ENCODE measurements around the gene NBPF15.
"Not testable (repeated sequence)": the region's sequence is repeated elsewhere in the genome, so short reads cannot be mapped to it uniquely, and the experiment has no call there.

NBPF15 gene, protein sequence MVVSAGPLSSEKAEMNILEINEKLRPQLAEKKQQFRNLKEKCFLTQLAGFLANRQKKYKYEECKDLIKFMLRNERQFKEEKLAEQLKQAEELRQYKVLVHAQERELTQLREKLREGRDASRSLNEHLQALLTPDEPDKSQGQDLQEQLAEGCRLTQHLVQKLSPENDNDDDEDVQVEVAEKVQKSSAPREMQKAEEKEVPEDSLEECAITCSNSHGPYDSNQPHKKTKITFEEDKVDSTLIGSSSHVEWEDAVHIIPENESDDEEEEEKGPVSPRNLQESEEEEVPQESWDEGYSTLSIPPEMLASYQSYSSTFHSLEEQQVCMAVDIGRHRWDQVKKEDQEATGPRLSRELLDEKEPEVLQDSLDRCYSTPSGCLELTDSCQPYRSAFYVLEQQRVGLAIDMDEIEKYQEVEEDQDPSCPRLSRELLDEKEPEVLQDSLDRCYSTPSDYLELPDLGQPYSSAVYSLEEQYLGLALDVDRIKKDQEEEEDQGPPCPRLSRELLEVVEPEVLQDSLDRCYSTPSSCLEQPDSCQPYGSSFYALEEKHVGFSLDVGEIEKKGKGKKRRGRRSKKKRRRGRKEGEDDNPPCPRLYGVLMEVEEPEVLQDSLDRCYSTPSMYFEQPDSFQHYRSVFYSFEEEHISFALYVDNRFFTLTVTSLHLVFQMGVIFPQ

DNA sequence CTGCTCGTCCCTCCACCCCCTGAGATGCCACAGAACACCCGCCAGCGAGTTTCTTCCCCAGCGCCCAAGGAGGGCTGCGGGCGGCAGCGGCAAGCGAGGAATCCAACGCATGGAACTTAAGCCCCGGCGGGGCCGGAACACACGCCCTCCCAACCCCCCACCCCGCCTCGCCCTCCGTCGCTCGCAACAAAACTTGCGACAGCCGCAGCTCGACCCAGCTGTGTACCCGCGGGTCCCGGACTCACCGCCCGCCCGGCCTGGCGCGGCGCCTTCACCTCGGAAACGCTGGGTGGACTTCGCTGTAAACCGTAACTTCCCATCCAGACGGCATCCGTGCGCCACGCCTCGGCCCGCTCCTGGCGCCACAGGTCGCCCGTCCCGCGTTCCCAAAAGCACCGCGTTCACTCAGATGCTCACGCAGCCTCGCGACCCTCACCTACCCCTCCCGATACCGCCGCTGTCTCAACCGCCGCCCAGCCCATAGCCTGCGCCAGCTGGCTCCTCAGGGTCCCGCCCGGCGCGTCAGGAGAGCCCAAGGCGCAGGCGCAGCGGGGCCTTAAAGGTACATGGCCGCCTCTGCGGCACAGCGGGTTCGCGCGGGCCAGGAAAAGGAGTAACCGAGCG lies at the start of gene NBPF15:
Gene NBPF15, minus strand, starts transcription at position 534 of the 624 bp plus-strand sequence. CDS start 21,666 bp downstream, outside the sequence.
- DNase-seq, result peak; percentile 78

DNA sequence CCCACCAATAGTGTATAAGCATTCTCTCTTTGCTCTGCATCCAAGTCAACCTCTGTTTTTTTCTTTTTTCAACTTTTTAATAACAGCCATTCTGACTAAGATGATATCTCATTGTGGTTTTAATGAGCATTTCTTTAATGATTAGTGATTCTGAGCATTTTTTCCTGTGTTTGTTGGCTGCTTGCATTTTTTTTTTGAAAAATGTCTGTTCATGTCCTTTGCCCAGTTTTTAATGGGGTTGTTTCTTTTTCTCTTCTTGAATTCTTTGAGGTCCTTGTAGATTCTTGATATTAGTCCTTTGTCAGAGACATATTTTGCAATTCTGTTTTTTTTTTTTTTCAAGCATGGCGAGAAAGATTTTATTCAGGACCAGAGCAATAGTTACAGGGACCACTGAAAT lies 35.0 kb upstream of the NBPF15 start:
- not testable (repeated sequence) for DNase-seq

DNA sequence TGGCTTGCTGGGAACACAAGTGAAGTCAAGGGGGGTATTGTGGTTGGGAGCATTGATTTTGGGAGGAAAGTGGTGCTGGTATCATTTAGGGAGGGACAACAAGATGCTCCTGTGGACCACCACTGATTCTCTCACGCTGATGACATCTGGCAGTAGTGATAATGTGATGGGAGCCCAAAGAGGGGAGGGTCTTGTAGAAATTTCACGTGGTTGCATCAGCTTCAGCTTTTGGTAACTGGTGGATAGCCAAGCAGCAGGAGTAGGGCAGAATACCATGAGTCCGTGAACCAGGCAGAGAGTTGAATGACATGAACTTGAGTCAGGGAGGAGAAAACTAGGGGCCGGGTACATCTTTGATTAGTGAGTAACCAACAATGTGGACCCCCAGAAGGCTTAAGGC lies 32.7 kb upstream of the NBPF15 start:
- DNase-seq, result not testable (repeated sequence)

DNA sequence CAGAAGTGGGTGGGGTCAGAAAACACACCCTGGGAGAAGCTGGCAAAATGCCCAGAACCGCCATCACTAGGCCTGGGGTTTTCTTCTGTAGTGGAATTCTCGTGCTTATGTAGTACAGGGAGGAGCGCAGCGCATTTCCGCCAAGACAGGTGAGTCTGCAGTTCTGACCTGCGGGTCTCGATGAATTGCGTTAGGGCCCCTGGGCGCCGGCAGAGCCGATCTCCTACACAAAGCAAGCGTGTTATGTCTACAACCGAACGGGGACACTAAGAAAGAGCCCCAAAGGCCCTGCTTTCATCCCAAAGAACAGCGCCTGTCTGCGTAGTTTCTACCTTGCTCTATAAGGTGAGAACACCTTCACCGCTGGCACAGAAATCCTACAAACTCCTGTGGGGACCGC lies 28.9 kb upstream of the NBPF15 start:
- DNase-seq, result peak; percentile 20

DNA sequence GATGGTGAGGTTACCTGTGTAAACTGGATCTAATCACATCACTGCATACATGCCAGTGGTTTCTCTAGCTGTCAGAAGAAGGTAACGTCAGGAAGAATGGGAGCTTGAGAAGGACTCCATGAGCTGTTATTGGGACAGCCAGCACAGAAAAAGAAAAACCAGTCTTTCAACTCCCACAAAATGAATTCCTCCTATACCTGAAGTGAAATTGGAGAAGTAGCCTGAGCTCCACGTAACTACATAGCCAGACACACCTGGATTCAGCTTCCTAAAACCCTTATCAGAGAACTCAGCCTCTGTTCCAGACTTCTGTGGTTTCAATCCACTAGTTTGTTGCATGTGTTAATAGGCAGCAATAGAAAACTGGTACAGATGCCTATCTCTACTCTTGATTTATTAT lies 25.5 kb upstream of the NBPF15 start:
- not testable (repeated sequence) for DNase-seq

DNA sequence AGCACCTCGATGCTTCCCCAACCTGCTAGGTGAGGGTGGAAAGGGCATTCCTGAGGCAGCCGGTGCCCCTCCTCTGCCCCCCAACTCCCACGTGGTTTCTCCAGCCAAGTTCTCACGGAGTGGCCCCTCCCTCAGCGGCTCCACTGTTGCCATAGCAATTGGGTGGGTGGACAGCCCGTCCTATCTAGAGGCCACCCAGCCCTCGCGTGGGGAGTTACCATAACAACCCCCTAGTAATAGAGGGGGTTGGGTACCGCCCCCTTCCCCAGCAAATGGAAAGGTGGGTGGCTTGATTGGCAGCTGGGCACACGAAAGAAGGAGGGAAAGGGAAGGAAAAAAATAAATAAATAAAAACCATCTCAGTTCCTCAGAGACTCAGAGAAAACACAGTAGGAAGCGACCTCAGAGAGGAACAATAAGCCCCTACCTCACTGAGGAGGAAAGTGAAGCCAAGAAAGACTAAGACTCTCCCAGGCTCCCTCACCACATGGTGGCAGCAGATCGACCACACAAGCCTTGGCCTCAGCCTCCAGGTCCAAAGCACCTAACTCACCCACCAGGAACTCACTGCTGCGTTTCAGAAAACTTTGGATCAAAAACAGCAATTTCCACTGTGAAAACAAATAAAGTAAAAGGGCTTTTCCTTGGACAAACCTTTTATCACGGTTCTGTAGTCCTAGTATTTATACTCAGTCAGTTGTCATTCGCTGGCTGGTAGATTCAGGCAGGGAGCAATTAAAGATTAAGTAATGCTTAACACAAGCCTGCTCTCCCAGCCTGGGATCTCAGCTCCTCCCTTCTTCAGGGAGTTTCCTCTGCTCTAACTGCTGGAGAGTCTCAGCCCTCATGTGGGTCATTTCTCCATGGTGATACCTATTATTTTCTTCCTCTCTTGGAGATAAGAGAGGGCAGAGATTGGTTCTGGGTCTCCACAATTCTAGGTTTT lies 23.9 kb upstream of the NBPF15 start:
- DNase-seq, result not testable (repeated sequence)

DNA sequence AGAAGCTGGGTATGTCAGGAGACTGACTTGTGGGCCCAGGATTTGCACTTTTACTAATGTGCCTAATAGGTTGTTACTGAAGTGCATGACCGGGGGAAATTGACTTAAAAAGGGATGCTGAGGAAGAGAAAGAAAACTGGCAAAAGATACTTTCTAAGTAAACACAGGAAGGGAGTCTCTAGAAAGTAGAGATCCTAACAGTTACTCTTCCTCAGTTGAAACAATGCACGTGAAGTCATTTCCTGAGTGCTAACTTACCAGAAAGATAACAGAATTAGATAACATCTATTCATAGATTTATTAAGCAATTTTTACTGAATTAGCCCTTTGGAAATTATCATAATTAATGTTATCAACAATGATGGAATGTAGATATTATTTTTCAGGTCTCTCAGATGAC lies 12.4 kb upstream of the NBPF15 start:
- not testable (repeated sequence) for DNase-seq

DNA sequence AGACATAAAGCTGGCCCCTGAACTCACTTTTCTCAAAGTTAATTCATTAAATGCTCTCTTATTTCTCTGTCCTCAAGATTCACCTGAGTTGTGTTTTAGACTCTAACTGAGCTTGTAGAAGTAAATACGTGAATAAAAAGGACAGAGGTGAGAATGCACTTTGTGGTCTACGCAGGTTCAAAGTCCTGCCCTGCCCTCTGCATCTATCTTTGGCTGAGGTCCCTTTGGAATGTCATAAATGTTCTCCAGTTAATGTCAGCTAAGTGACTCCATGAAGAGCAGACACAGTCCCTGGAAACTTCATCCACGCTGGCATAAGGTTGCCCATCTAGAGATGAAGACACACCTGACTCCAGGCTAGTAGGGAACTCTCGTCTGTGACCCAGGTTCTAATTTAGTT lies 10.0 kb upstream of the NBPF15 start:
- not testable (repeated sequence) for DNase-seq

DNA sequence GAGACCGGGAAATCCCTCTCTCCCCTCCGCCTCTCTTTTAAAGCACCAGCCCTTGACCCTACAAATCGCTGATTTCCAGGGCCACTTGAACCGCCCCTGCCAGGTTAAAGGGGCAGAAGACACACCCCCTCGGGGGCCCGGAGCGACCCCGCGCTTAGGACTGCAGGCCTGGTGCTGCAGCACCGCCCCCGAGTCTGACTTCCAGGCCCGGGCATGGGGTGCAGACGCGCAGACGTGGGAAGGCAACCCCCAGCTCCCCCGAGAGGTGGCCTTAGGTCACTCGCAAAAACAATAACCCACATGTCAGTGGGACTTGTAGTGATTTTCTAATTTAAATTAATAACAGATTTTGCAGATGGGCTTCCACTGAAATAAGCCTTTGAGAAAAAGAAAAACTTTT lies 309 bp upstream of the NBPF15 start:
- not testable (repeated sequence) for DNase-seq

DNA sequence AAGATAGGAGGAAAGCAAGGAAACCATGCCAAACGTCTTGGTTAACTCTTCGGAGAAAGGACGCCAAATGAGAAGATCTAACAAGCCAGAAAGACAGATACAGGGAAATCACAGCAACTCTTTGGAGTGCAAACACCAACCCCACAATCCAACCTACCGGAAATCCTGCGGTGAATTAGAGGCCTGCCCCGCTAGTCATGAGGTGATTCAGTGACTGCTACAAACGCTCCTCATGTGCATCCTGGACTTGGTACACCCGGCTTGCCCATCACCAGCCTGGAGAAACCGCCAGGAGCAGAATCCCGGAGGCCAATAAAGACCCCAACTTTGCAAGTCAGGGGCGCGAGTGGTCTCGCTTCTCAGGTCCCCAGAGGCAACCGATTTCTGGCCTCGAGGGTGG lies 783 bp downstream of the NBPF15 start:
- peak; percentile 21 for DNase-seq

DNA sequence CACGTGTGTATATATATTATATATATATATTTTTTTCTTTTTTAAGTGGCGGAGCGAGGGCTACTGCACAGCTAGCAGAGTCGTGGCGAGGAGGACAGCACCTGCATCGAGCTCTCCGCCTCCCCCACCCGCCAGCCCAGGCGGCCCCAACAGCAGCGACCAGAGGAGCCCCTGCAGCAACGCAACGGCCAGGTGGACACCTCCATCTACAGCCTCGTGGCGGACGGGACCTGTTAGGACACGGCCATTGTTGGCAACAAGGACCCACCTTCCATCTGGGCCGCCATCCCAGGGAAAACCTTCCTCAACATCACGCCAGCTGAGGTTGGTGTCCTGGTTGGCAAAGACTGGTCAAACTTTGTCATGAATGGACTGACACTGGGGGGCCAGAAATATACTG lies 19.1 kb downstream of the NBPF15 start:
- not testable (repeated sequence) for DNase-seq

DNA sequence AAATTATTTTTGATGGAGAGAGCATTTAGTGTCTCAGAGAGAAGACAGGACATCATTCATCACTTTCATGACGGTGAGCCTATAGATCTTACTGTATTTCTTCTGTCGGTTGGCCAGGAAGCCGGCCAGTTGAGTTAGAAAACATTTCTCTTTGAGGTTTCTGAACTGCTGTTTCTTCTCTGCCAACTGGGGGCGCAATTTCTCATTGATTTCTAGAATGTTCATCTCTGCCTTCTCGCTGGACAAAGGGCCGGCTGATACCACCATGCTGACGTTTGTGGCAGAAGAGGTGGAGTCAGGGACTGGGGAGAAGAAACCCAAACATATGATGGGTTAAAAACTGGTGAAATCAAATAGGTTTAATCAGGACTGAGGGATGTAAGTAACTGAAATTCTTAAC lies 21.7 kb downstream of the NBPF15 start:
- not testable (repeated sequence) for DNase-seq

DNA sequence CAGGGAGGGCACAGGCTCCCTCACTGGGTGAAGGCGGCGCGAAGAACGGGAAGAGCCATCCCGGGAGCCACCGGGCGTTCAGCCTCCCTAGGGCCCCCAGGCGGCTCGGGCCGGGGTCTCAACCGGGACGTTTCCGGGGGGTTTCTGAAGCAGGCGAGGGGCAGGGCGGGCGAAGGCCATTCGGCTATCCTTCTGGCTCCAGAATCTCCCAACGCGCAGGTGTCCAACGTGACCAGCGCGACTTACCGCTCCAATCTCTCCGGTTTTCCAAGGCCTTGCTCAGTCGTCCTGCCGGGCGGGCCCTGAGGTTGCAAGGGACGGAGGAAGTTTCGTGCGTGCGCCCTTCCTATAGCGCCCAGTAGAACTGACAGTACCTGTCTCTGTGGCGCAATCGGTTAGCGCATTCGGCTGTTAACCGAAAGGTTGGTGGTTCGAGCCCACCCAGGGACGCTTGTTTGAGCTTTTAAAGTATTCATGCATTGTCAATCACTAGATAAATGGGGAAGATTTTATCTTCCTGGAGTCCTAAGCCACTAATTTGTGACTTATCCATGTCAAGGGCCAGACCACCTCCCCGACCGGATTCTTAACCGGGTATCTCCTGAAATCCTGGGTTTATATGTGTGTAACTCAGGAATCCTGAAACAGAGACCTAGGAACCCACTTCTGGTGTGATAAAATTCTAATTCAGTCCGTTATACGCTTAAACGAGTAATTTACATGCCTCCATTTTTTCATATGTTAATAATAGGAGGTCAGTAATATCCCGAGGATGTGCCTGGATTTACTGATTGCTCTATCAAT lies 42.4 kb downstream of the NBPF15 start:
- peak; percentile 74 for DNase-seq

DNA sequence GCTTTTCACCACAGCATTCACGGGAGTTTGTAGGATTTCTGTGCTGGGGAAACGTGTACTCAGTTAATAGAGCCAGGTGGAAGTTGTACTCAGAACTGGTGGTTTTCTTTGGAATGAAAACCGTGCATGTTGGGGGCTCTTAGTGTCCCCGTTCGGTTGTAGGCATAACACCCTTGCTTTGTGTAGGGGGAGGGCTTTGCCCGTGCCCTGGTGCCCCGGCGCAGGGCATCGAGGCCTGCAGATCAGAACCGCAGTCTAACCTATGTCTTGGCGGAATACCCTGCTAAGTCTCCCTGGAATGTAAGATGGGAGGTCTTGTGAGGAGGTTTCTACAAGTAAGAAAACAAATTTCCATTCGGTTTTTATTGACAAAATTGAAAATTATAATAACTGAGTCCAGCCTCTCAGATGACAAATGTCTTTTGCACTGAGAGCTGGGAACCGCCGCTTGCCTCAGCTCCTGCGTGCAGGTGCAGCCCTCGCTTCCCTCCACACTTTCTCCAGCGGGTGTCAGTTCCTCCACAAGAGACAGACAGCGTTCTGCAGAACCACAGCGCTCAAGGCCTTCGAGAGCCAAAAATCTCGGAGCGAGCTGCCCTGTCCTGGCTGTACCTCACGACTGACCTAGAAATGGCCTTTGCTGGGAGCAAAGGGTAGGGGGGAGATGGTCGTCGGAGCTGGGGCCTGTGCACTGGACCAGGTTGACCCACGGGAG lies 47.9 kb downstream of the NBPF15 start:
- DNase-seq, result peak; percentile 3

DNA sequence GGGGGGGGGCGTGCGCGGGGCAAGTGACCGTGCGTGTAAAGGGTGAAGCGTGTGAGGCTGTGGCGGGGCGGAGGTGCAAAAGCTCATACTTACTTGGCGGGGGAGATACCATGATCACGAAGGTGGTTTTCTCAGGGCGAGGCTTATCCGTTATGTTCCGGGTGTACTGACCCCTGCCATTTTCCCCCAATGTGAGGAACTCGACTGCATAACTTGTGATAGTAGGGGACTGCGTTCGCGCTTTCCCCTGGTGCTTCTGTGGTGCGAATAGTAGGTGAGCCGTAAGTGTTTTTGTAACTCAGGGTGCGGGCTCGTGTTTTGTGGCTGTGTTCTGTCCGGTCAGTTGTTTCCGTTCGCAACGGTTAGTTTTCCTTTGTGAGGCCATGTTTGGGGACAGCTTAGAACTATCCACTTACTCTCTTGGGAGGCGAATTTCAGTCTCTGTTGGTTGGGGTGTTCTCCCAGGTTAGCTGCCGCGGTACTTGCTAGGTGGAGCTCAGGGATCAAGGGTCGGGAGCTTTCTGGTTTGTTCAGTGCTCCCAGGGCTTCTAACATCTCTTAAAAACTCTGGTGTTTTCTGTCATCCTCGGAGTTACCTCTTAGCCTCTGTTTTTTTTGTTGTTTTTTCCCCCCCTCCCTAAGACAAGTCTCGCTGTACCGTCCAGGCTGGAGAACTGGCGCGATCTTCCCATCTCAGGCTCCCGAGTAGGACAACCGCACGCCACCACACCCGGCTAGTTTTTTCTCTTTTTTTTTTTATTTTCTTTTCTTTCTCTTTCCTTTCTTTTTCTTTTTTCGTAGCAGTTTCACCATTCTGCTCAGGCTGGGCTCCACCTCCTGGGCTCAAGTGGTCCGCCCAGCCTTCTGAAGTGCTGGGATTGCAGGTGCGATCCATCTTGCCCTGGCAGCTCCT lies 48.7 kb downstream of the NBPF15 start:
- peak; percentile 87 for DNase-seq

DNA sequence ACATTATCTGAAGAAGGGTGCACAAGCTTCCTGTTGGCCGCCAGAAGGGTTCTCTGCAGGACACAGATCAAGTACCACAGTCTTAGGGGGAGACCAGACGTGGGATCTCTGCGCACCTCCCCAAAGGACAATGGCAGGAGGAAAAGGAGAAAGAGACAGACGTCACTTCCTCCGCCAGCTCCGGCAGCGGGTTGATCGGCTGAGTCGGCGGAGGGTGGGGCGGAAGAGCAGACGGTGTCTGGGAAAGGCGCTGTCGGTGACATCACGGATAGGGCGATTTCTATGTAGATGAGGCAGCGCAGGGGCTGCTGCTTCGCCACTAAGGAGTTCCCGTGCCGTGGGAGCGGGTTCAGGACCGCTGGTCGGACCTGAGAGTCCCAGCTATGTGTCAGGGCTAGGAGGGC lies 49.4 kb downstream of the NBPF15 start:
- DNase-seq, result peak; percentile 83

DNA sequence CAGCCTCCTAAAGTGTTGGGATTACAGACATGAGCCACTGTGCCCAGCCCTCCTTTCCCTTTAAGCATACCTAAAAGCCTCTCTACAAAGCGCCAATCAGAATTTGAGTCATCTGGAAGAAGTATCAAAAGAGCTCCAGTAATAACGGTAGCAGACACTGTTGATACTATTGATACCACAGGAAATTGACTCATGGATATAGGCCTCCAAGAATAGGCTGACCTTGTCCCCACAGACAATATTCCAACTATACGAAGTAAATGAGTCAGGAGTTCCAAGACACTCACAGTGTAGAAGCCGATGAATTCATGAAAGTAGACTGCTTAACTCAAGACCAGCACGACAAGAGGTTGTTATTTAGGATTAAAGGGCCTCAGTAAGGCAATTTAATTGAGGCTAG lies 58.7 kb downstream of the NBPF15 start:
- not testable (repeated sequence) for DNase-seq

DNA sequence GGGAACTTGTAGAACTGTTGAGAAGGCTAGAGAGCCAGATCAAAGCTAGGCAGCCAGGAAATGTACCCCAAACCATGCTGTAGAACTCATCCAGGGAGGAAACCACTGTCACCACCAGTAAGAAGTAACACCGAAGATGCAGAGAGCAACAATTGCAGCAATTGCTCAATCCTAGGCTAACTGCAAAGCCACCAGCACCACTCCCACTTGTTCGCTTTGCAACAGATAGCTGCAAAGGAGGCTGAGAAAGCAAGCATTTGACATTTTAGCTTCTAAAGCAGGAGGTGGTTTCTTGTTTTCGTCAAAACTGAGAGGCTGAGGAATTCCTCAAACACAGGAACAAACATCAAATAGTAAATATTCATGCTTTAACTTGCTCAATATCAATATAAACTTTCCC lies 89.8 kb downstream of the NBPF15 start:
- not testable (repeated sequence) for DNase-seq
